Measurements from ENCODE around the gene SEPTIN12.

DNA sequence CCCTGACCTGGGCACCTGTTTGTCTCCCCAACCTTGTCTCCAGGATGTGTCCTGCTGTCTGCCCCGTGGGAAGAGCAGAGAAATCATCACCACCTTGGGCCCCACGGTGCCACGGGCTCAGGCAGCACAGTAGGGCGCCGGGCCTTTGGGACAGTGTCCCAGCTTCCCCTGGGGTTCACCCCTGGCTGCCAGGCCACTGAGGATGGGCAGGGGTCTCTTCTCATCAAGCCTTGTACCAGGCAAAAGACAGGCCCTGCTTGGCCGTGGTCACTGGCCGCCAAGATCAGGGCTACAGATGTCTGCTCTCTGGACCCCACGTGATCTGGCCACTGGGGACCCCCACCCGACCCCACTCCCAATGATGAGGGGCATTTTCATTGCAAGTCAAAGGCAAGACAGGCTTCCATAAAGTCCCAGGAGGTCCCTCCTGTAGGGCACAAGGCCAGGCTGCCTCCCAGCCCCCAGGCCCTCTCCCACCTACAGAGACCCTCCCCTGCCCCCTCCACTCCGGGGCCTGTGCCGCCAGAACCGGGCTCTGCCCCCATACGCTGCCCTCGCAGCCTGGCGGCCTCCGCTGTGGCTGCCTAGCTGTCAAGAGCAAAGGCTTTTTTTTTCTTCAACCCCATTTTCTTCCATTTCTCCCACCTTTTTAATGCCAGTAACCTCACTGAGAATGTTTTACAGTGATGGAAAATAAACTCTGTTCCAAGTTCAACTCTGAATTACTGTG is 39.3 kb downstream of the SEPTIN12 start:
- TF ChIP-seq, protein P1, sequence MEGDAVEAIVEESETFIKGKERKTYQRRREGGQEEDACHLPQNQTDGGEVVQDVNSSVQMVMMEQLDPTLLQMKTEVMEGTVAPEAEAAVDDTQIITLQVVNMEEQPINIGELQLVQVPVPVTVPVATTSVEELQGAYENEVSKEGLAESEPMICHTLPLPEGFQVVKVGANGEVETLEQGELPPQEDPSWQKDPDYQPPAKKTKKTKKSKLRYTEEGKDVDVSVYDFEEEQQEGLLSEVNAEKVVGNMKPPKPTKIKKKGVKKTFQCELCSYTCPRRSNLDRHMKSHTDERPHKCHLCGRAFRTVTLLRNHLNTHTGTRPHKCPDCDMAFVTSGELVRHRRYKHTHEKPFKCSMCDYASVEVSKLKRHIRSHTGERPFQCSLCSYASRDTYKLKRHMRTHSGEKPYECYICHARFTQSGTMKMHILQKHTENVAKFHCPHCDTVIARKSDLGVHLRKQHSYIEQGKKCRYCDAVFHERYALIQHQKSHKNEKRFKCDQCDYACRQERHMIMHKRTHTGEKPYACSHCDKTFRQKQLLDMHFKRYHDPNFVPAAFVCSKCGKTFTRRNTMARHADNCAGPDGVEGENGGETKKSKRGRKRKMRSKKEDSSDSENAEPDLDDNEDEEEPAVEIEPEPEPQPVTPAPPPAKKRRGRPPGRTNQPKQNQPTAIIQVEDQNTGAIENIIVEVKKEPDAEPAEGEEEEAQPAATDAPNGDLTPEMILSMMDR (IDR thresholded peaks at IDR 0.05), result no peak
- TF ChIP-seq POLR2A (IDR thresholded peaks at IDR 0.05), result no peak

All from prostate gland (tissue), 2 donors.